Breast epithelium (tissue), 4 donors: ENCODE results near the gene CCP110. TPM values are rescaled to one million over a fixed set of nuclear protein-coding genes. Genes with fewer than 3 reads are reported as not detected.

Source experiments
- DNase-seq, 2 donors: peaks; one replicate each; pipeline ENCODE4 v3.0.0-alpha.2; 2019; ENCODE audit warnings: low spot score in 2 of 2
- H3K27ac ChIP-seq, 2 donors: fragments of 200-600 bp; sonication (generic) in 1 of 2; one replicate each; pipeline ENCODE4 v1.5.1; 2016 to 2019; ENCODE audit warnings: mild to moderate bottlenecking in 1 of 2
- H3K27me3 ChIP-seq, 2 donors: fragments of 200-600 bp; sonication (generic) in 1 of 2; one replicate each; pipeline versions ENCODE4 v1.5.1 to v1.6.0; 2017 to 2019; ENCODE audit warnings: control low read depth in 1 of 2, mild to moderate bottlenecking in 1 of 2
- H3K36me3 ChIP-seq: fragments of 200-600 bp; one replicate; pipeline ENCODE4 v1.5.1; 2019
- H3K4me1 ChIP-seq, 2 donors: fragments of 200-600 bp; sonication (generic); one replicate each; pipeline ENCODE4 v1.5.1; 2016 to 2019; ENCODE audit warnings: control low read depth in 1 of 2
- H3K4me3 ChIP-seq, 3 donors: fragments of 200-600 bp; sonication (generic); 1 replicate in 2 of 3; 2 replicates in 1 of 3; pipeline ENCODE4 v1.5.1; 2016 to 2019; ENCODE audit warnings: mild to moderate bottlenecking in 3 of 3, moderate library complexity in 2 of 3
- H3K9me3 ChIP-seq, 2 donors: fragments of 200-600 bp; sonication (generic) in 1 of 2; one replicate each; pipeline ENCODE4 v1.5.1; 2016 to 2019; ENCODE audit warnings: control low read depth in 1 of 2
- POLR2A ChIP-seq: fragments of 450-650 bp; IDR thresholded peaks from one replicate; pipeline ENCODE4 v1.6.1; 2016; ENCODE audit warnings: antibody characterized with exemption, mild to moderate bottlenecking, moderate library complexity
- POLR2AphosphoS5 ChIP-seq, 3 donors: sonication (generic); formaldehyde crosslinking; IDR thresholded peaks; one replicate each; pipeline ENCODE4 v1.6.1; 2017; ENCODE audit warnings: antibody characterized with exemption in 3 of 3
- intact Hi-C: fragments of 100-400 bp; cut with DNase I; formaldehyde crosslinking; loops from one replicate; pipeline ENCODE4 v1.15.1; 2023; ENCODE audit warnings: low total_unique reads
- total RNA-seq, 3 donors: library from RNA; depleted of rRNA; stranded (reverse); fragments of >200 nt; gene quantifications; one replicate each; pipeline ENCODE4 v1.1.0, GENCODE V29; 2016
- TF ChIP-seq, protein P1 (sequence below), 3 donors: fragments of 450-650 bp; IDR thresholded peaks; one replicate each; pipeline ENCODE4 v1.5.1; 2016 to 2017; ENCODE audit warnings: antibody characterized with exemption in 3 of 3, mild to moderate bottlenecking in 3 of 3, moderate library complexity in 3 of 3

The CCP110 gene
- total RNA-seq, 3 donors from 2014 or later: 13.9 to 33.5 (median 31.5) TPM

DNA sequence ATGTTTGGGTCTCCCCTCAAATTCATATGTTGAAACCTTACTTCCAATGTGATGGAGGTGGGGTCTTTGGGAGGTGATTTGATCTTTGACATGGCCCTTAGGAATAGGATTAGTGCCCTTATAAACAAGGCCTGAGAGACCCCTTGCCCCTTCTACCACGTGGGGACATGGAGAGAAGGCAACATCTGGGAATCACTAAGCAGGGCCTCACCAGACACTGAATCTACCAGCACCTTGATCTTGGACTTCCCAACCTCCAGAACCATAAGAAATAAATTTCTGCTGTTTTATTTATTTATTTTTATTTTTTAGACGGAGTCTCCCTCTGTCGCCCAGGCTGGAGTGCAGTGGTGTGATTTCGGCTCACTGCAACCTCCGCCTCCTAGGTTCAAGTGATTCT, 42.0 kb upstream of the CCP110 start:
- DNase-seq: no peak
- Histone ChIP-seq H3K36me3 (no peaks in the 10 kb centered on the region), H3K4me1 (no peaks in the 10 kb centered on the region), H3K9me3 (no peaks in the 10 kb centered on the region), H3K27ac (no peak overlapping the region), H3K4me3 (no peak overlapping the region), H3K27me3 (no peaks in the 10 kb centered on the region)
- intact Hi-C loops: no loop called here
- TF ChIP-seq POLR2A (no peak), POLR2AphosphoS5 (IDR thresholded peaks at IDR 0.05) (no peak)
- TF ChIP-seq, protein P1, sequence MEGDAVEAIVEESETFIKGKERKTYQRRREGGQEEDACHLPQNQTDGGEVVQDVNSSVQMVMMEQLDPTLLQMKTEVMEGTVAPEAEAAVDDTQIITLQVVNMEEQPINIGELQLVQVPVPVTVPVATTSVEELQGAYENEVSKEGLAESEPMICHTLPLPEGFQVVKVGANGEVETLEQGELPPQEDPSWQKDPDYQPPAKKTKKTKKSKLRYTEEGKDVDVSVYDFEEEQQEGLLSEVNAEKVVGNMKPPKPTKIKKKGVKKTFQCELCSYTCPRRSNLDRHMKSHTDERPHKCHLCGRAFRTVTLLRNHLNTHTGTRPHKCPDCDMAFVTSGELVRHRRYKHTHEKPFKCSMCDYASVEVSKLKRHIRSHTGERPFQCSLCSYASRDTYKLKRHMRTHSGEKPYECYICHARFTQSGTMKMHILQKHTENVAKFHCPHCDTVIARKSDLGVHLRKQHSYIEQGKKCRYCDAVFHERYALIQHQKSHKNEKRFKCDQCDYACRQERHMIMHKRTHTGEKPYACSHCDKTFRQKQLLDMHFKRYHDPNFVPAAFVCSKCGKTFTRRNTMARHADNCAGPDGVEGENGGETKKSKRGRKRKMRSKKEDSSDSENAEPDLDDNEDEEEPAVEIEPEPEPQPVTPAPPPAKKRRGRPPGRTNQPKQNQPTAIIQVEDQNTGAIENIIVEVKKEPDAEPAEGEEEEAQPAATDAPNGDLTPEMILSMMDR (IDR thresholded peaks at IDR 0.05): no peak

DNA sequence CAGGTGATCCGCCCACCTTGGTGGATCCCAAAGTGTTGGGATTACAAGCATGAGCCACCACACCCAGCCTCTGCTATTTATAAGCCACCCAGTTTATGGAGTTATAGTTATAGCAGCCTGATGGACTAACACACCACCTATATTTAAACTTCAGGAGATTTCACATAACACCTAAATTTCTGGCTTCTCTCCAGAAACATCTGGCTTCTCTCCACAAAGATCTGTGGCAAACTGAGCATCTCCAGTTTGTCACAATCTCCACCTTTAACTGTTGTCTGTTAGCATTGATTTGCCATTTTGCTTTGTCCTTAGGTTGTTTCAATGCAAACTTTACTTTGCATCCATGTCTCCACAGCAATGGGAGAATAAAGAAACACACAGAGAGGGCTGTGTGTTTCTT, 41.5 kb upstream of the CCP110 start:
- Histone ChIP-seq H3K36me3 (no peaks in the 10 kb centered on the region), H3K27ac (no peak overlapping the region), H3K4me1 (no peaks in the 10 kb centered on the region), H3K27me3 (no peaks in the 10 kb centered on the region), H3K4me3 (no peak overlapping the region), H3K9me3 (no peaks in the 10 kb centered on the region)
- intact Hi-C loops: no loop called here
- DNase-seq: no peak
- no peak for TF ChIP-seq POLR2AphosphoS5 (IDR thresholded peaks at IDR 0.05)
- TF ChIP-seq, protein P1 (IDR thresholded peaks at IDR 0.05): no peak
- TF ChIP-seq POLR2A: no peak

DNA sequence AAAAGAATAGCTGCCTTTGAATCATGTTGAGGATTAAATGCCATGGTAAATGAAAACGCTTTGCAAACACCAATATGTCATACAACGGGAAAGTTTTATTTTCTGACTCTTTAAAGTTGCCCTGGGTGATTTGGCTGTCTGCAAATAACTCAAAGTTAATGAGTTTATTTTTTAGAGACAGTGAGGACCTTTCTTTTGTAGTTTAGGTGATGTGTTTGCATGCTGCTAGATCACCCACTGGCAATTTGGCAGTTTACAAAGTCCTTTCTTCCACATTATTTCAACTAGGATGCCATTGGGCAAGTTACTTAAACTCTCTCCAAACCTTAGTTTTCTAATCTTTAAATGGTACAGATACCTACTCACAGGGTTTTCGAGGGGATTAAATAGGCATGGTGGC, 39.6 kb upstream of the CCP110 start:
- Histone ChIP-seq H3K4me3 (no peak overlapping the region), H3K36me3 (no peaks in the 10 kb centered on the region), H3K27ac (no peak overlapping the region), H3K4me1 (no peaks in the 10 kb centered on the region), H3K9me3 (no peaks in the 10 kb centered on the region), H3K27me3 (no peaks in the 10 kb centered on the region)
- no peak for DNase-seq
- intact Hi-C loops: no loop called here
- no peak for TF ChIP-seq POLR2A
- no peak for TF ChIP-seq POLR2AphosphoS5 (IDR thresholded peaks at IDR 0.05)
- TF ChIP-seq, protein P1 (IDR thresholded peaks at IDR 0.05): no peak

DNA sequence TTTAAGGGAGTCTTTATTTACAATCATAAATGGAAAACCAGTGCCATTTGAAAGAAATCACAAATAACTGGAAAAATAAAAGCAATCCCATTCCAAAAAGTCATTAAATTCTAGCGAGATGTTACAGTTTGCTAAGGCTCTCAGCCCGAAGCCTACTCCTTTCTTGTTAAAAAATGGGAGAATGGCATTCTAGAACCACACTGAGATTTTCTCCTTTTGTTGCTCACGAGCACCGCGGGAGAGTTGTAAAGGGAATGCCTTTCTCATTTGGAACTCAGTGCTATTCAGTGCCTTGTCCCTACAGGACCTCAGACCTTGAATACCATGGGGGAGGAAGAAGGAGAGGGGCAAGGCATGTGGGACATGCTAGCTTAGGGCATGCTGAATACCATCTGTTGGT, 38.1 kb upstream of the CCP110 start:
- no peaks in the 10 kb centered on the region for H3K27me3 ChIP-seq
- H3K4me3 ChIP-seq: no peak overlapping the region
- no peak for DNase-seq
- intact Hi-C loops: no loop called here
- no peaks in the 10 kb centered on the region for H3K4me1 ChIP-seq
- TF ChIP-seq, protein P1 (IDR thresholded peaks at IDR 0.05): no peak
- no peak for TF ChIP-seq POLR2A
- no peak for TF ChIP-seq POLR2AphosphoS5 (IDR thresholded peaks at IDR 0.05)
- H3K9me3 ChIP-seq: no peaks in the 10 kb centered on the region
- no peaks in the 10 kb centered on the region for H3K36me3 ChIP-seq
- no peak overlapping the region for H3K27ac ChIP-seq

DNA sequence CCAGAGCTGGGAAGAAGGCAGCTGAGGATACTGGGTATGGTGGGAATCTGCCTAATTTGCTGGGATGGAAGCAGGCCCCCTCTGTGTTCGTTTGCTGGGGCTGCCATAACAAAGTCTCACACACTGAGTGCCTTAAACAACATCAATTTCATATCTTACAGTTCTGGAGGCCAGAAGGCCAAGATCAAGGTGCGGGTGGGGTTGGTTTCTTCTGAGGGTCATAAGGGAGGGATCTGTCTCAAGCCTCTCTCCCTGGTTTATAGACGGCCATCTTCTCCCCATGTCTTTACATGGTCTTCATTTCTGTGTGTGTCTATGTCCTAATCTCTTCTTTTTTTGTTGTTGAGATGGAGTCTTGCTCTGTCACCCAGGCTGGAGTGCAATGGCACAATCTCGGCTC, 37.7 kb upstream of the CCP110 start:
- H3K36me3 ChIP-seq: no peaks in the 10 kb centered on the region
- no peak overlapping the region for H3K4me3 ChIP-seq
- no peaks in the 10 kb centered on the region for H3K4me1 ChIP-seq
- H3K27ac ChIP-seq: no peak overlapping the region
- intact Hi-C loops: no loop called here
- TF ChIP-seq POLR2AphosphoS5 (IDR thresholded peaks at IDR 0.05): no peak
- no peak for TF ChIP-seq POLR2A
- TF ChIP-seq, protein P1 (IDR thresholded peaks at IDR 0.05): no peak
- H3K9me3 ChIP-seq: no peaks in the 10 kb centered on the region
- no peaks in the 10 kb centered on the region for H3K27me3 ChIP-seq
- no peak for DNase-seq
